ENCODE measurements around the gene SLC19A1. TPM values are rescaled to one million over a fixed set of nuclear protein-coding genes. Genes with fewer than 3 reads are reported as not detected.

Gene SLC19A1
- polyA plus RNA-seq, 1 of the 3 experiments (the other 2 are of a cell fraction), result 15.0 TPM

- Histone ChIP-seq H3K79me2 (ENCODE audit: insufficient read depth) (peaks cover 5% of the 10 kb centered on the region; the same call in 1 of the 2 replicates), H3K36me3 (replicated peaks in 1 of 2; ENCODE audit: control insufficient read depth in 1 of 2, insufficient read depth in 2 of 2, low read length in 1 of 2) (peaks cover 34 to 61% of the 10 kb centered on the region in 2 experiments), H3K27ac (ENCODE audit: low read depth in 2 of 2, low read length in 1 of 2) (no peak overlapping the region), H2AFZ (ENCODE audit: low read depth) (no peak overlapping the region), H3K9me2 (no peaks in the 10 kb centered on the region), H3K9ac (no peak overlapping the region), H3K9me3 (peaks cover 30% of the 10 kb centered on the region), H3K4me1 (ENCODE audit: control insufficient read depth in 1 of 2, insufficient read depth in 2 of 2, low read depth in 1 of 2, low read length in 1 of 2) (no peaks in the 10 kb centered on the region), H3K4me2 (no peak overlapping the region), H3K27me3 (ENCODE audit: insufficient read depth) (no peaks in the 10 kb centered on the region), H3F3A (replicated peaks; ENCODE audit: insufficient read depth) (peaks cover 20% of the 10 kb centered on the region), H4K20me1 (ENCODE audit: insufficient read depth) (peaks cover 5% of the 10 kb centered on the region; the same call in 1 of the 2 replicates), H3K4me3 (ENCODE audit: low read depth in 2 of 2, low read length in 1 of 2) (no peak overlapping the region)
- DNase-seq, result no peak
- TF ChIP-seq SMC3 (IDR thresholded peaks at IDR 0.05; ENCODE audit: low read depth, low read length) (no peak), RCOR1 (IDR thresholded peaks at IDR 0.05; ENCODE audit: low read length) (no peak), NRF1 (IDR thresholded peaks at IDR 0.05; ENCODE audit: low read depth, low read length) (no peak), USF2 (IDR thresholded peaks at IDR 0.05; ENCODE audit: borderline replicate concordance, low read depth, low read length) (no peak), ELF1 (IDR thresholded peaks at IDR 0.05) (no peak), JUND (IDR thresholded peaks at IDR 0.05) (no peak), FOXM1 (IDR thresholded peaks at IDR 0.05; ENCODE audit: low read depth) (no peak), MXI1 (IDR thresholded peaks at IDR 0.05; ENCODE audit: low read depth, low read length) (no peak), RAD21 (IDR thresholded peaks at IDR 0.05; ENCODE audit: low read length) (no peak), RXRA (IDR thresholded peaks at IDR 0.05; ENCODE audit: borderline replicate concordance, low read depth) (no peak), RFX5 (IDR thresholded peaks at IDR 0.05; ENCODE audit: low read length) (no peak), IRF3 (IDR thresholded peaks at IDR 0.05; ENCODE audit: low read depth, low read length) (no peak), GABPA (IDR thresholded peaks at IDR 0.05; ENCODE audit: low read depth) (no peak), TAF1 (IDR thresholded peaks at IDR 0.05; ENCODE audit: borderline replicate concordance, low read depth, low read length) (no peak), PBX3 (IDR thresholded peaks at IDR 0.05) (no peak), NFIC (IDR thresholded peaks at IDR 0.05; ENCODE audit: borderline replicate concordance) (no peak), EZH2phosphoT487 (IDR thresholded peaks at IDR 0.05; ENCODE audit: borderline replicate concordance, low read depth) (no peak)
- TF ChIP-seq, protein P1, sequence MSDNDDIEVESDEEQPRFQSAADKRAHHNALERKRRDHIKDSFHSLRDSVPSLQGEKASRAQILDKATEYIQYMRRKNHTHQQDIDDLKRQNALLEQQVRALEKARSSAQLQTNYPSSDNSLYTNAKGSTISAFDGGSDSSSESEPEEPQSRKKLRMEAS (IDR thresholded peaks at IDR 0.05; ENCODE audit: low read depth), result no peak
- 92% methylated on average over 11 of the region's 14 CpGs for WGBS (ENCODE audit: low lambda C conversion rate)
- POLR2A ChIA-PET, result no interaction called here
- CTCF ChIA-PET, result interaction anchor here (0.8 to 1.6 kb wide), 2 partner anchors 40 to 379 kb away, joined by 3 read pairs; no protein-coding TSS in a partner anchor
Measured at GRCh38 chr21:45516671-45517151, 25.5 kb downstream of the SLC19A1 start.

Data from SK-N-SH (cell line).